GM23248 (cell line): ENCODE measurements around the gene NKG7. TPM values are rescaled to one million over a fixed set of nuclear protein-coding genes. Genes with fewer than 3 reads are reported as not detected.

Experiments
- DNase-seq: peaks from one replicate; pipeline ENCODE4 v3.0.0-alpha.2; 2015
- H2AFZ ChIP-seq: fragments of 200-600 bp; sonication (generic); 2 replicates; pipeline ENCODE4 v1.6.1; 2016; ENCODE audit warnings: antibody characterized with exemption
- H3F3A ChIP-seq: fragments of 200-600 bp; sonication (generic); 2 replicates; pipeline ENCODE4 v1.6.1; 2016; ENCODE audit warnings: mild to moderate bottlenecking, antibody characterized with exemption, mixed run types; ENCODE audit not compliant: insufficient read depth
- H3K27ac ChIP-seq: fragments of 200-600 bp; sonication (generic); 2 replicates; pipeline ENCODE4 v1.5.1; 2016; ENCODE audit warnings: mild to moderate bottlenecking
- H3K27me3 ChIP-seq: fragments of 200-600 bp; sonication (generic); replicated peaks from 2 replicates; pipeline ENCODE4 v1.6.1; 2016; ENCODE audit warnings: mild to moderate bottlenecking; ENCODE audit not compliant: insufficient read depth
- H3K36me3 ChIP-seq: fragments of 200-600 bp; sonication (generic); 2 replicates; pipeline ENCODE4 v1.6.1; 2016; ENCODE audit warnings: low read depth, mild to moderate bottlenecking
- H3K4me1 ChIP-seq: fragments of 200-600 bp; sonication (generic); 2 replicates; pipeline ENCODE4 v1.6.1; 2016; ENCODE audit warnings: mild to moderate bottlenecking; ENCODE audit not compliant: insufficient read depth
- H3K4me2 ChIP-seq: fragments of 200-600 bp; sonication (generic); one replicate; pipeline ENCODE4 v1.6.1; 2016; ENCODE audit warnings: mild to moderate bottlenecking; ENCODE audit not compliant: unreplicated experiment
- H3K4me3 ChIP-seq: fragments of 200-600 bp; sonication (generic); 2 replicates; pipeline ENCODE4 v1.5.1; 2016; ENCODE audit warnings: mild to moderate bottlenecking
- H3K79me2 ChIP-seq: fragments of 200-600 bp; sonication (generic); 2 replicates; pipeline ENCODE4 v1.6.1; 2016; ENCODE audit warnings: mild to moderate bottlenecking; ENCODE audit not compliant: insufficient read depth
- H3K9ac ChIP-seq: fragments of 200-600 bp; sonication (generic); 2 replicates; pipeline ENCODE4 v1.6.1; 2016; ENCODE audit warnings: mild to moderate bottlenecking
- H3K9me2 ChIP-seq: fragments of 200-600 bp; sonication (generic); 2 replicates; pipeline ENCODE4 v1.6.1; 2016; ENCODE audit warnings: mixed run types, mild to moderate bottlenecking, moderate library complexity; ENCODE audit not compliant: insufficient read depth
- H3K9me3 ChIP-seq: fragments of 200-600 bp; sonication (generic); one replicate; pipeline ENCODE4 v1.6.1; 2017; ENCODE audit warnings: low read depth
- H4K20me1 ChIP-seq: fragments of 200-600 bp; sonication (generic); 2 replicates; pipeline ENCODE4 v1.6.0; 2016; ENCODE audit not compliant: insufficient read depth
- EZH2 ChIP-seq: fragments of 200-600 bp; sonication (generic); IDR thresholded peaks from 2 replicates; pipeline ENCODE4 v1.6.1; 2018; ENCODE audit warnings: antibody characterized with exemption, mild to moderate bottlenecking; ENCODE audit not compliant: insufficient read depth, poor library complexity, severe bottlenecking
- EZH2phosphoT487 ChIP-seq: fragments of 200-600 bp; sonication (generic); IDR thresholded peaks from 2 replicates; pipeline ENCODE4 v1.6.1; 2018; ENCODE audit warnings: antibody characterized with exemption, moderate library complexity, mild to moderate bottlenecking, low read depth; ENCODE audit not compliant: insufficient read depth
- WGBS, 2 experiments: methylation state at CpG; one replicate each; pipeline ENCODE4 v1.1.6; 2015 to 2017; ENCODE audit warnings: low lambda C conversion rate in 2 of 2, low coverage in 1 of 2; ENCODE audit errors: missing lambda C conversion rate in 2 of 2; 5-methylcytosine and 5-hydroxymethylcytosine counted together
- in situ Hi-C: fragments of 300-500 bp; cut with MboI; formaldehyde crosslinking; loops from 2 replicates; pipeline ENCODE4 v1.15.0; 2020
- polyA plus RNA-seq: library from polyadenylated mRNA; unstranded; fragments of >200 nt; fragmentation: Nextera tagmentation; extraction: Ambion mirVana; gene quantifications from 2 replicates; pipeline ENCODE4 v1.2.1, GENCODE V29; 2016
- total RNA-seq: library from RNA; depleted of rRNA; stranded (reverse); fragments of >200 nt; shearing (Covaris generic); gene quantifications from 2 replicates; pipeline ENCODE4 v1.2.3, GENCODE V29; 2014

The NKG7 gene
- total and polyA plus RNA-seq, 2 experiments from 2014 or later, result not detected

DNA sequence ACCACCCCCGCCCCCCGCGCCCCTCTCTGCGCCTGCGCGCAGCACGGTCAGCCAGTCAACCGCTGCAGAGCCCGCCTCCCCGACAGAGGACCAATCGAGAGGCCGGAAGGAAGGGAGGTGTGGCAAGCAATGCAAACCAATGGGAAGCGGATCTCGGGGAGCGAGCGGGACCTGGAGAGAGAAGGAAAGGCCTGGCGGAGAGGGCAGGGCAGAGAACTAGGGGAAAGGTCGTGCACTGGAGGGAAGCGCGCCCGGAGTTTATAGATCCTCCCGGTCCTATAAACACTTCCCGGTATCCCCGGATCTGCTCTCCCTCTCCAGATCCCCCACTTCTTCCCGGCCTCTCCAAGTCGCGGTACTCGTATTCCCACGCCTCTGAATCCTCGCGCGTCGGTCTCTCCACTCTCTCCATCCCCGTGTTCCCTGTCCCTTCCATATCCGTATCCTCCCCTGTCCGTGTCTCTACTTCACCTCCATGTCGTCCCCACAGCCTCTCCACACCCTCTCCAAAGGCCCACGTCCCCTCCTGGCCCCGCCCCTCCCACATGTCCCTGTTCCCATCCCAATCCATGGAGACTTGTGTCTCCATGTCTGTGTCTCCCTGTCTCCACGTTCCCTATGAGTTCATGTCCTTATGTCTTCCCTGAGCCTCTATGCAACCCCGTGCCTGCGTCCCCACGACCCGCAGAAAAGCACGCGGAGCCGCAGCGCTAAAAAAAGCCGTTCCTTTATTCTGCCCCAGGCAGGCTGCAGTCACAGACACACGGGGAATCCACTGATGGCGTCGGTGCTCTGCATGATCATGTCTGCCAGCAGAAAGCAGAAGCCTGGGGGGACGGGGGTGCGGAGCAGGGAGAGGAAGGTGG is 5.8 kb downstream of the NKG7 start:
- no peaks in the 10 kb centered on the region for H3K27me3 ChIP-seq
- H3K9ac ChIP-seq, result peak overlapping the region; percentile 95
- no peaks in the 10 kb centered on the region for H4K20me1 ChIP-seq
- H3F3A ChIP-seq, result no peaks in the 10 kb centered on the region
- peak overlapping the region; percentile 91 for H2AFZ ChIP-seq
- in situ Hi-C loops, result no loop called here
- peak overlapping the region; percentile 88 for H3K27ac ChIP-seq
- H3K36me3 ChIP-seq, result no peaks in the 10 kb centered on the region
- 1% methylated on average over 51 to 54 of the region's 54 CpGs for WGBS, 2 experiments
- H3K9me3 ChIP-seq, result no peaks in the 10 kb centered on the region
- H3K9me2 ChIP-seq, result no peaks in the 10 kb centered on the region
- peak overlapping the region; percentile 77 for H3K4me3 ChIP-seq
- peaks cover 45% of the 10 kb centered on the region for H3K79me2 ChIP-seq
- DNase-seq, result peak; percentile 99
- no peak for TF ChIP-seq EZH2phosphoT487
- TF ChIP-seq EZH2, result no peak
- H3K4me2 ChIP-seq, result peak overlapping the region; percentile 91
- H3K4me1 ChIP-seq, result peaks cover 14% of the 10 kb centered on the region; the same call in 1 of the 2 replicates

DNA sequence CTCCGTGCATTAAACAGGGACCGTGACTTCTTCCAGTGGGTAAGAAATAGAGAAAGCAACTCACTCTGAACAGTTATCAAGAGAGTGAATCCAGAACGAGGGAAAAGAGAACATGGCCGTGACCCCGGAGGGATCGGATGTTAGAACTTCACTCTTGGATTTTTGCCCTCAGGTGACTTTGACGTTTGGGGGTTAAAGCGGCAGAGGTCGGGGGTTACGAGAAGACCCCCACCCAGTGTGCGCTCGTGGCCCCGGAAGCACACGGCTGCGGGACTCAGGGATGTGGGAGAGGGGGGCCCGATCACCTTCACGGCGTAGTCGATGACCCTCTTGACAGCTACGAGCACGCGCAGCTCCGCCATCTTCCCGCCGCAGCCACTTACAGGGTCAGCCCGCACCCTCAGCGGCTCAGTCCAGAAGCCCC is 6.5 kb downstream of the NKG7 start, which contains the start of gene ETFB:
Gene ETFB, minus strand, starts transcription at position 424 of the 424 bp plus-strand sequence. Its CDS starts 62 bp downstream, at position 362.
- WGBS, 2 experiments, result 0 to 3% methylated on average over 10 to 26 of the region's 27 CpGs
- H3K4me1 ChIP-seq, result peaks cover 14% of the 10 kb centered on the region; the same call in 1 of the 2 replicates
- peak within 1 kb of the TSS; percentile 88 for H3K27ac ChIP-seq
- peaks cover 50% of the 10 kb centered on the region for H3K79me2 ChIP-seq
- peak within 1 kb of the TSS; percentile 77 for H3K4me3 ChIP-seq
- H3F3A ChIP-seq, result no peaks in the 10 kb centered on the region
- no peaks in the 10 kb centered on the region for H3K27me3 ChIP-seq
- in situ Hi-C loops, result no loop called here
- no peaks in the 10 kb centered on the region for H4K20me1 ChIP-seq
- TF ChIP-seq EZH2phosphoT487 (no peak), EZH2 (no peak)
- peak within 1 kb of the TSS; percentile 94 for H3K4me2 ChIP-seq
- H3K9ac ChIP-seq, result peak within 1 kb of the TSS; percentile 95
- no peaks in the 10 kb centered on the region for H3K9me3 ChIP-seq
- no peak for DNase-seq
- no peaks in the 10 kb centered on the region for H3K9me2 ChIP-seq
- H3K36me3 ChIP-seq, result no peaks in the 10 kb centered on the region
- peak within 1 kb of the TSS; percentile 91 for H2AFZ ChIP-seq

DNA sequence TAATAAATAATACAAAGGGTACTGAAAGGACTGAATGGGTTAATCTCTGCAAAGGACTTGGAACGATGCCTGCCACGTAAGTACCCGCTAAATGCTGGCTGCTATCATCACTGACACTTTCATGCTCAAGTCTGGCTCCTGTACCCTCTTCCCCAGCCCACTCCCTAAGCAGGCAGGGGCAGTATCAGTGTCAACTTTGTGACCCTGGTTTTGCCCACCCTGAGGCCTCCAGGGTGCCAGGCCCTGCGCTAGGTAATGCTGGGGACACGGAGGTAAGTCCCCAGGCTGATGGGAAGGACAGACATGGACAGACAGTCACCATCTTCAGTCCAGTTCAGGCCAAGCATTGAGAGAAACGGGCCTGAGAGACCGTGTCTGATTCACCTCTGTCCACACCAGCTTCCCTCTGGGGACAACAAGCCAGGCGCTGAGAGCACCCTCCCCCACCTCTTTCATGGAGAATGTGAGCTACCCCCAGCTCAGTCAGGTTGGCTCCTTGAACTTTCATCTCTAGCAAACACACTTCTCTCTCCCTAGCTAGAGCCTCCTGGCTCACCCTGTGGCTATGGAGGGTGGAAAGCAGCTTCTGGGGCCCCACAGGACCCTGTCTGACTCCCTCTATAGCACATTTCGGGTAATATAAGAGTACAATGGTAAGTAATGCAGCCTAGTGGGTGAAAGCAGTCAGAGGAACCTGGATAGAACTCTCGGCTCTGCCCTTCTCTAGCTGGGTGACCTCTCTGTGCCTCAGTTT is 7.1 kb downstream of the NKG7 start:
- Histone ChIP-seq H3K79me2 (peaks cover 56% of the 10 kb centered on the region), H3K4me1 (peaks cover 14% of the 10 kb centered on the region; the same call in 1 of the 2 replicates), H3K27ac (peak overlapping the region; percentile 88), H3K9me2 (no peaks in the 10 kb centered on the region), H3K9ac (peak overlapping the region; percentile 95), H3K4me2 (peak overlapping the region; percentile 94), H3K4me3 (peak overlapping the region; percentile 77), H3K9me3 (no peaks in the 10 kb centered on the region), H4K20me1 (no peaks in the 10 kb centered on the region), H3K36me3 (no peaks in the 10 kb centered on the region), H3F3A (peaks cover 1% of the 10 kb centered on the region), H2AFZ (peak overlapping the region; percentile 71), H3K27me3 (no peaks in the 10 kb centered on the region)
- WGBS, 2 experiments, result 10 to 11% methylated on average over 10 of the region's 10 CpGs
- TF ChIP-seq EZH2phosphoT487 (no peak), EZH2 (no peak)
- in situ Hi-C loops, result no loop called here
- DNase-seq, result peak; percentile 84
